RWPE1 (cell line): ENCODE results near the gene DOLPP1.

Experiments used
- CTCF ChIA-PET: fragments of 350-600 bp; sonication (Branson Sonifier 250); formaldehyde crosslinking; extraction: SDS; loops from one replicate; lab custom pipeline; 2021; lab: Yijun Ruan, JAX
- POLR2A ChIA-PET: fragments of 400-600 bp; formaldehyde crosslinking; extraction: SDS; loops from one replicate; lab custom pipeline; 2020; ENCODE audit warnings: antibody characterized with exemption; ENCODE audit not compliant: low non-redundant PET; lab: Yijun Ruan, JAX
- DNase-seq: peaks from one replicate; pipeline ENCODE4 v3.0.0; 2012; ENCODE audit warnings: low spot score
- H3K27ac ChIP-seq: fragments of 450-650 bp; 2 replicates; pipeline ENCODE4 v1.5.1; 2017
- CTCF ChIP-seq: fragments of 450-650 bp; conservative IDR thresholded peaks from 2 replicates; pipeline ENCODE4 v1.5.1; 2017; ENCODE audit warnings: low read depth, mild to moderate bottlenecking

DOLPP1 gene

GRCh38 chr9:129131300-129132145, 50.6 kb downstream of the DOLPP1 start:
- ChIA-PET POLR2A (interaction anchor here (1.0 kb wide), 1 partner anchor 47 kb away, joined by 3 read pairs; the partner anchor contains the start of gene IER5L), CTCF (interaction anchor here (0.5 to 2.7 kb wide), 45 partner anchors 8 to 803 kb away, joined by 3 to 26 read pairs (median 4); partner anchors contain the start of genes C9orf50 and PTPA)
- DNase-seq: peak; percentile 89
- peak overlapping the region; percentile 25 for H3K27ac ChIP-seq
- peak; percentile 100 for TF ChIP-seq CTCF

- peak overlapping the region; percentile 9; the same call in 1 of the 2 replicates for H3K27ac ChIP-seq
- no peak for DNase-seq
- ChIA-PET CTCF (interaction anchor here (0.6 to 1.4 kb wide), 4 partner anchors 10 to 478 kb away, joined by 3 to 5 read pairs (median 4); no protein-coding TSS in a partner anchor), POLR2A (interaction anchor here (0.7 kb wide), 1 partner anchor 493 kb away, joined by 3 read pairs; the partner anchor contains the start of gene NTMT1)
- TF ChIP-seq CTCF: no peak
Observed at GRCh38 chr9:129133082-129133481, 52.2 kb downstream of the DOLPP1 start.

- H3K27ac ChIP-seq: peak overlapping the region; percentile 100
- ChIA-PET CTCF (interaction anchor here (0.8 to 1.7 kb wide), 3 partner anchors 10 to 485 kb away, joined by 5 read pairs; no protein-coding TSS in a partner anchor), POLR2A (interaction anchor here (1.4 kb wide), 1 partner anchor 199 kb away, joined by 3 read pairs; no protein-coding TSS in a partner anchor)
- no peak for TF ChIP-seq CTCF
- DNase-seq: no peak
Observed at GRCh38 chr9:129135476-129135875, 54.6 kb downstream of the DOLPP1 start.

GRCh38 chr9:129136446-129137035, 55.6 kb downstream of the DOLPP1 start:
- DNase-seq: no peak
- ChIA-PET POLR2A (no interaction called here), CTCF (interaction anchor here (0.6 to 5.0 kb wide), 5 partner anchors 11 to 475 kb away, joined by 3 to 50 read pairs (median 5); no protein-coding TSS in a partner anchor)
- no peak for TF ChIP-seq CTCF
- H3K27ac ChIP-seq: peak overlapping the region; percentile 100

- no peak for DNase-seq
- peak overlapping the region; percentile 100 for H3K27ac ChIP-seq
- CTCF ChIA-PET: interaction anchor here (0.6 to 5.0 kb wide), 6 partner anchors 10 to 474 kb away, joined by 3 to 50 read pairs (median 8); no protein-coding TSS in a partner anchor
- POLR2A ChIA-PET: interaction anchor here (0.7 kb wide), 1 partner anchor 37 kb away, joined by 4 read pairs; no protein-coding TSS in a partner anchor
- TF ChIP-seq CTCF: no peak
Observed at GRCh38 chr9:129137292-129138143, 56.6 kb downstream of the DOLPP1 start.
